Inflammatory macrophage (primary cell): ENCODE results near the gene MYL9.
"Not testable (repeated sequence)": the region's sequence is repeated elsewhere in the genome, so short reads cannot be mapped to it uniquely, and the experiment has no call there.

Experiments
- DNase-seq, 2 donors: peaks; one replicate each; pipeline ENCODE4 v3.0.0-alpha.2; 2020 to 2022

MYL9 gene

GRCh38 chr20:36549942-36550789, 8.8 kb downstream of the MYL9 start:
- DNase-seq: no peak

DNA sequence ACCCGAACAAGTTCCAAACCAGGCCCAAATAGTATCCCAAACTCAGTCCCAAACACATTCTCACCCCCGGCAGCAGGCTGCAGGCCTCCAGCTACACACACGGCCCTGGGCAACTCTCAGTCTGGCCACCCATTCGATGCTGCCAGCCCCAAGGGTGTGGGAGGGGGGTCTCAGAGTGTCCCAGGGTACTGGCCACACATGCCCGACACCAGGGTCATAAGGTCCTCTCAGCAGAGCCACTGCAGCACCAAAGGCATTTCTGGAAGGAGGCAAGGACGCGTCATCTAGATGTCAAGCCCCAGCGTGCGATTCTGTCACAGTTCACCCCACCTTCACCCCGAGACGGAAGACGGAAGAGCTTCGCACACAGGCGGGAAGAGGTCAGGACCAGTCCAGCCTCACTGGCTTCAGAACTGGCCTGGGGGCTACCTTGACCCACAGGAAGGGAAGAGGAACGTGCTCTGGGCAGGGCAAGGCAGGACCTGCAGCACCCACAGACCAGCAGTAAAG, 9.5 kb downstream of the MYL9 start:
- no peak for DNase-seq

GRCh38 chr20:36555248-36555647, 13.9 kb downstream of the MYL9 start:
- no peak for DNase-seq

GRCh38 chr20:36562724-36563123, 21.4 kb downstream of the MYL9 start:
- DNase-seq: no peak

- DNase-seq: no peak
Observed at GRCh38 chr20:36563374-36563773, 22.1 kb downstream of the MYL9 start.

- not testable (repeated sequence) for DNase-seq
Observed at GRCh38 chr20:36564078-36564725, 22.9 kb downstream of the MYL9 start.

DNA sequence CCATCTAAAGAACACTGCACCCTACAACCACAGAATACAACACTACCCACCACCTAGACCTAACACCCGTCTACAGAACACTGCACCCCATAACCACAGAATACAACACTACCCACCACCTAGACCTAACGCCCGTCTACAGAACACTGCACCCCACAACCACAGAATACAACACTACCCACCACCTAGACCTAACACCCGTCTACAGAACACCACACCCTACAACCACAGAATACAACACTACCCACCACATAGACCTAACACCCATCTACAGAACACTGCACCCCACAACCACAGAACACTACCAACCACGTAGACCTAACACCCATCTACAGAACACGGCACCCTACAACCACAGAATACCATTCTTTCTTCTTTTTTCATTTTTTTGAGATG, 23.4 kb downstream of the MYL9 start:
- not testable (repeated sequence) for DNase-seq

- no peak for DNase-seq
Observed at GRCh38 chr20:36565520-36565919, 24.2 kb downstream of the MYL9 start.

GRCh38 chr20:36569847-36570429, 28.6 kb downstream of the MYL9 start:
- DNase-seq: no peak

DNA sequence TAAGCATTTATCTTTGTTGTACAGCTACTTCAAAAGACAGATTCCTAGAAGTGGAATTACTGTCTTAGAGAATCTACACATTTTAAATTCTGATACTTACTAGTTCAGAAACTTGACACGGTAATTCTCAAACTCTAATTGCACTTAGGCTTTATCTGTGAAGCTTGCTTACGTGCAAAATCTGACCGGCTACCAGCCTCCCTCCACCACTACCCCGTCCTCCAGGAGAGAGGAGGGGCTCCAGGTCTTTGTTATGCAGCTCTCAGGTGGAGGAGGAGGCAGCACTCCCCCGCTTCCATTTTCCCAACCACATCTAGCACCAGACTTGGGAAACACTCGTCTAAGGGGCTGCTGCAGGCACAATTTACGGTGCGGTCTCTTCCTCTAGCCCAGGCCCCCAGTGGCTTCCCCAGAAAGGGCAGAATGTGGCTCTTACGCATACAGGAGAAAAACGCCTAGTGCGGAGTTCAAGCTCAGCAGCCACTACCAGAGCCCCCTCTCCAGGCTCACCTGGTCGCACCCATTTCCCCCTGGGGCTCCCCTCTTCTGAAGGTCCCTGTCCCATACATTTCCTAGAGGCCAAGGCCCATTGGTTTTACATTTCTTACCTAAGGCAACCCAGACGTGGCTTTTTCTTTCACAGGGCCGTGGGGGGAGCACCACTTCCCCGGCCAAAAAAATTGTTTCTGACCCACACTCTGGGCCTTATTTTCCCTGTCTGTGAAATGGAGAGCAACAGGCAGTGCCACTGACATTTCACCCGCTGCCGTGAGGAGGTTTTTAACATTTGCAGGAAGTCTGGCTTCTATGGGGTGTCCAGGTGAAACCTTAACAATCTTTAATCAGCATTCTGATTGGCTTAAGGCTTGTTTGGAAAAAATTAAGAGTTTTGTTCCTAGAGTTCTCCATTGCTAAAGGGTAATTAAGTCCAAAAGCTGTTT, 30.5 kb downstream of the MYL9 start:
- DNase-seq: no peak

- DNase-seq: peak; percentile 30 to 76
Observed at GRCh38 chr20:36572701-36573102, 31.4 kb downstream of the MYL9 start.

- DNase-seq: peak; percentile 41 to 68
Observed at GRCh38 chr20:36573103-36573797, 31.9 kb downstream of the MYL9 start, which contains the start of gene TGIF2. TGIF2 (plus strand) TSS chr20:36573597; CDS start chr20:36578775, 5,178 bp downstream.

DNA sequence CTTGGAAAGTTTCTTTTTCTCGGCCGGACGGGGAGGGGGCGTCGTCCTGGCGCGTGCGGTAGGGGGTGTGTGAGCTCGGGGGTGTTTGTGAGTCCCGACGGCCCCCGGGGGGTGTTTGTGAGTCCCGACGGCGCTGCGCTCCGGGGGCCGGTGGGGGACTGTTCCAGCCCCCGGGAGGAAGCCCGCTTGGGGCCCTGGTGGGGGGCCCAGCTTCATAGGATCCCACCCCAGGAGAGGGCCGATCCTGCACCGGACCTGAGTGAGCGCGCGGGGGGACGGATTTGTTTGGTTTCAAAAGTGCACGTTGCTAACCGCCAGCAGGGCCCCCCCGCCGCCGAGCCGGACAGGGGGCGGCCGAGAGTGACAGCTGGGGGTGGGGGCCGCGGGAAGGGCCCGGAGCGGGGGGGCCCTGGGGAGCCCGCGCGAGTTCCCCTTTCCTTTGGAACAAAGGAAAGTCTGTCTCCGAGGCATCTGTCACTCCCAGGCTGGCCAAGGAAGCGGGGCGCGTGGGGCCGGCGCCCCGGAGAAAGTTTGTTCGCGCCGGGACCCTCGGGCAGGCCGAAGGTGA, 32.6 kb downstream of the MYL9 start:
- peak; percentile 54 to 72 for DNase-seq

DNA sequence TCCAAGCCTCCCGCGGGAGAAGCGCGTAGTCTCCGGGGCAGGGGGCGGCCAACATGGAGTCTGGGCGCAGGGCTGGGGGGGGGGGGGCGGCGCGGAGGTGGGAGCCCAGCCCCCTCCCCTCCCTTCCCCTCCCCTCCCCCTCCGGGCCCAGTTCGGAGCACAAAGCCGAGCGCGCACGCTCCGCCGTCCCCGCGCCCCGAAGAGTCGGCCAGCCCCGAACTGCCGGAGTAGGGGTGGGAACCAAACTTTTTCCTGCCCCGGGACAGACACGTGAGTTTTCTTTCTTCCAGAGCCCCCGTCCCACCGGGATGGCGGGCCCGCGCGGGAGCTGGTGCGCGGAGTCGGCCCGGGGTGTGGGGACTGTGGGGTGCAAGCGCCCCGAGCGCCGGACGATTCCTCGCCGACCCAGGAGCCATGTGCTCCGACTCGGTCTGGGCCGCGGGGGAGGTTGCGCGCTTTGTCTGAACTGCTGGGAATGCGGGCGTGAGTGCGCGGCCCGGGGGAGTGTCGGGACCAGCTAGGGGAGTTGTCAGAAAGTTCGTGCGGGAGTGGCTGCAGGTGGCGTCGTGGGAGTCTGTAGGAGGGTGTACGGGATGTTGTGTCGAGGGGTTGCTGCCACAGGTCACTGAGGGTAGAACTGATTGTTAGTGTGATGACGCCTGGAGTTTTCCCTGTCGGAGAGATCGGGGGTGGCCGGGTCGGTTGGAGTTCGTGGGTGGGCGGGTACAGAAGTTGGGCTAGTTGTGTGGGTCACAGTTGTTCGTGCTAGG, 33.2 kb downstream of the MYL9 start:
- DNase-seq: peak in 1 of 2 donors; percentile 47

DNA sequence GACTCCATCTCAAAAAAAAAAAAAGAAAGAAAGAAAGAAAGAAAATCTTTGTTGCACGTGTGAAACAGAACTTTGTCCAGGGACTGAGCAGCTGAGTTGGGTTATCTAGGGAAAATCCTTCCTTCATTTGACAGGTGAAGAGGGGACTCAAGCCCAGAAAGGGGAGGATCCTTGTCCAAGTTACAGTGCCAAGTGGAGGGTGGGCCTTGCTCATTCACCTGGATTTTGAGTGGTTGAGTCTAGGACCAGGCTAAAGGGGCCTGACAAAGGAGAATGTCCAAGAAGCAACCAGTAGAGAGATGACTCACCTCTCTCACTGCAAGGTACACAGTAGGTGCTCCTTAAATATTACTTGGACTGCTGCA, 34.7 kb downstream of the MYL9 start:
- no peak for DNase-seq

- DNase-seq: no peak
Observed at GRCh38 chr20:36578356-36579041, 37.2 kb downstream of the MYL9 start.

DNA sequence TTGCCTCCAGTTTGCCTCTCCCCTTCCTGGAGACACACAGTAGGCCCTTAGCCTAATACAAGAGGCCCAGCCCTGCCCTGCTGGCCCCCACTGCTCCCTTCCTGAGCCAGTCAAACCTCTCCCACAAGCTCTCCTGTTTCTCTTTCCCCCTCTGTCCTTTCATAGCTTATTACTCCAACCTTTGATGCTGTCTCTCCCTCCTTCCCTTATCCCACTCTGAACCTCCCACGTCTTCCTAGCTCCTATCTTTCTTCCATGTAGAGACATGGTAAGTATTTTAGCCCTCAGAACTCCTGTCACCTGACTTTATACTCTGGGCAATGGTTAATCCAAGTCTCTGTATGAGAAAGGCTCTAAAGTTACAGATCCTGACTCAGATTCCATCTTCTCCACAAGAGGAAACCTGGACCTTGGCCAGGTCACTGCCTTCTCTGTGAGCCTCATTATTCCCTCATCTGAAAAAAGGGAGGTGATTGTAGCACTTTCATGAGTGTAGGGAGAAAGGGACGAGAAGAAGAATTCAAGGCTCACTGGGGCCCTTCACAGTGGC, 38.8 kb downstream of the MYL9 start:
- no peak for DNase-seq

DNA sequence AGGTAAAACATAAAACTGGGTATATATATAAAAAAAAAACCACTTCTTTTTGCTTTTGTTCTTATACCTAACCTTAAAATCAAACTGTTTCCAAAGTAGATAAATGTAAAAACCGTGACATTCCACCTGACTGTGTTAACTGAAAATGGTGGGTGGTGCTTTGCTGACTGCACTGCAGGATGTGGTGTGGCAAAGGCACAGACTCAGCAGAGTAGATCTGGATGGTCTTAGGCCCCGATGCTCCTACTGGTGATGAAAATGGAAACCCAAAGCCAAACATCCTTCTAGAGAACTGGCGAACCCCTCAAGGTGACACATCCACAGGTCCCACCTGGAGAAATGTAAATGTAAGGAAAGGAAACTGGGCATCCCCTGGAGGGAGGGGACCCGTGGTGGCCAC, 41.0 kb downstream of the MYL9 start:
- DNase-seq: no peak

GRCh38 chr20:36582821-36583220, 41.5 kb downstream of the MYL9 start:
- no peak for DNase-seq
